Measurements from ENCODE around the gene SHROOM1. TPM values are rescaled to one million over a fixed set of nuclear protein-coding genes. Genes with fewer than 3 reads are reported as not detected.

The SHROOM1 gene
- total RNA-seq, 6 donors from 2014 or later: 7.7 to 27.6 (median 20.0) TPM

GRCh38 chr5:132791026-132791425 lies 39.4 kb downstream of the SHROOM1 start:
- TF ChIP-seq EP300 (IDR thresholded peaks at IDR 0.05) (no peak), POLR2AphosphoS5 (IDR thresholded peaks at IDR 0.05) (no peak), POLR2A (IDR thresholded peaks at IDR 0.05) (no peak), CTCF (IDR thresholded peaks at IDR 0.05) (no peak)
- WGBS, 2 donors: 95 to 96% methylated on average over 3 of the region's 3 CpGs
- no peak for DNase-seq
- Histone ChIP-seq H3K9me3 (no peaks in the 10 kb centered on the region), H3K27me3 (no peaks in the 10 kb centered on the region), H3K36me3 (no peaks in the 10 kb centered on the region), H3K27ac (no peak overlapping the region), H3K4me1 (no peaks in the 10 kb centered on the region), H3K4me3 (no peak overlapping the region)
- ATAC-seq (ENCODE audit: low FRiP score in 2 of 2): no peak

GRCh38 chr5:132790201-132790865 lies 40.1 kb downstream of the SHROOM1 start:
- no peak for ATAC-seq (ENCODE audit: low FRiP score in 2 of 2)
- H3K9me3 ChIP-seq: no peaks in the 10 kb centered on the region
- WGBS, 2 donors: 25 to 35% methylated on average over 2 of the region's 2 CpGs

GRCh38 chr5:132788990-132789886 lies 41.2 kb downstream of the SHROOM1 start:
- H3K36me3 ChIP-seq: no peaks in the 10 kb centered on the region
- TF ChIP-seq POLR2AphosphoS5 (IDR thresholded peaks at IDR 0.05): no peak
- TF ChIP-seq CTCF (IDR thresholded peaks at IDR 0.05): no peak
- no peak for TF ChIP-seq EP300 (IDR thresholded peaks at IDR 0.05)
- no peak for TF ChIP-seq POLR2A (IDR thresholded peaks at IDR 0.05)
- WGBS, 2 donors: 78 to 85% methylated on average over 7 to 8 of the region's 8 CpGs
- no peak for DNase-seq
- no peak overlapping the region for H3K27ac ChIP-seq
- no peak for ATAC-seq (ENCODE audit: low FRiP score in 2 of 2)
- H3K4me1 ChIP-seq: no peaks in the 10 kb centered on the region
- H3K27me3 ChIP-seq: no peaks in the 10 kb centered on the region
- H3K9me3 ChIP-seq: no peaks in the 10 kb centered on the region
- H3K4me3 ChIP-seq: no peak overlapping the region

More at GRCh38 chr5:132790201-132790865, 40.1 kb downstream of the SHROOM1 start:
- TF ChIP-seq EP300 (IDR thresholded peaks at IDR 0.05) (no peak), POLR2AphosphoS5 (IDR thresholded peaks at IDR 0.05) (no peak), POLR2A (IDR thresholded peaks at IDR 0.05) (no peak)
- no peak overlapping the region for H3K27ac ChIP-seq
- DNase-seq: no peak
- no peaks in the 10 kb centered on the region for H3K36me3 ChIP-seq
- no peaks in the 10 kb centered on the region for H3K27me3 ChIP-seq
- no peak overlapping the region for H3K4me3 ChIP-seq
- no peaks in the 10 kb centered on the region for H3K4me1 ChIP-seq

- DNase-seq (no peak), ATAC-seq (ENCODE audit: low FRiP score in 2 of 2) (no peak)
- H3K27me3 ChIP-seq: no peaks in the 10 kb centered on the region
- no peaks in the 10 kb centered on the region for H3K9me3 ChIP-seq
- no peak overlapping the region for H3K4me3 ChIP-seq
- H3K27ac ChIP-seq: no peak overlapping the region
- TF ChIP-seq CTCF (IDR thresholded peaks at IDR 0.05): no peak
- no peak for TF ChIP-seq EP300 (IDR thresholded peaks at IDR 0.05)
- TF ChIP-seq POLR2A (IDR thresholded peaks at IDR 0.05): no peak
- TF ChIP-seq POLR2AphosphoS5 (IDR thresholded peaks at IDR 0.05): no peak
- 93 to 100% methylated on average over 1 of the region's 1 CpG for WGBS, 2 donors
- H3K4me1 ChIP-seq: no peaks in the 10 kb centered on the region
- H3K36me3 ChIP-seq: no peaks in the 10 kb centered on the region
Measured at GRCh38 chr5:132788508-132788907, 41.9 kb downstream of the SHROOM1 start.

GRCh38 chr5:132787076-132787475 lies 43.4 kb downstream of the SHROOM1 start:
- no peaks in the 10 kb centered on the region for H3K9me3 ChIP-seq
- 100% methylated on average over 1 of the region's 1 CpG for WGBS, 2 donors
- no peak overlapping the region for H3K27ac ChIP-seq
- no peaks in the 10 kb centered on the region for H3K36me3 ChIP-seq
- TF ChIP-seq POLR2A (IDR thresholded peaks at IDR 0.05): no peak
- TF ChIP-seq CTCF (IDR thresholded peaks at IDR 0.05): no peak
- no peak for TF ChIP-seq POLR2AphosphoS5 (IDR thresholded peaks at IDR 0.05)
- TF ChIP-seq EP300 (IDR thresholded peaks at IDR 0.05): no peak
- H3K4me3 ChIP-seq: no peak overlapping the region
- H3K27me3 ChIP-seq: no peaks in the 10 kb centered on the region
- no peak for ATAC-seq (ENCODE audit: low FRiP score in 2 of 2)
- no peaks in the 10 kb centered on the region for H3K4me1 ChIP-seq
- DNase-seq: no peak
